ENCODE results near the gene MCM7. TPM values are rescaled to one million over a fixed set of nuclear protein-coding genes. Genes with fewer than 3 reads are reported as not detected.

The MCM7 gene
- total and polyA plus RNA-seq, 2 donors from 2014 or later = 21.0 to 47.2 TPM

DNA sequence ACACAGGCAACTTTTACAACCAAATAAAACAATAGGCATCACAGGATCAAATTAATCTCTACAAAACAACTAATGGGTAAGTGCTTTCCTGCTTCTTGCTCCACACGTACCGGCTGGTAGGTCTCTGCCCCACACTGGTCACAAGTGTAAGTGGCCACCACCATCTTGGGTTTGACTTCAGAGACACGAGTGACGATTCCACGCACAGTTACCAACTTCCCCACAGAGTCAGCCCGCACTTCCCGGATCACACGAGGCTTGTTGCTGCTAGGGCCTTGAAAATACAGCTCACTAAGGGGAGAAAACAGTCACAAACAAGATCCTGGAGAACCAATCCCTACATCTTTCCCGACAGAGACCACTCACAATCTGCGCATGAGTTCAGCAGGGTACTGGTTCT, 2.3 kb downstream of the MCM7 start:
- Histone ChIP-seq H3K9me3 (ENCODE audit: control insufficient read depth in 2 of 3, insufficient read depth in 1 of 3, low read length in 3 of 3) (no peaks in the 10 kb centered on the region), H3K27ac (ENCODE audit: low read depth in 2 of 2, low read length in 2 of 2) (no peak overlapping the region), H3K36me3 (ENCODE audit: control insufficient read depth in 2 of 3, insufficient read depth in 3 of 3, low read length in 3 of 3) (peaks cover 25 to 56% (median 28%) of the 10 kb centered on the region in 3 donors), H3K4me1 (ENCODE audit: control insufficient read depth in 2 of 3, insufficient read depth in 2 of 3, low read depth in 1 of 3, low read length in 3 of 3) (peaks cover 0 to 10% (median 6%) of the 10 kb centered on the region in 3 donors), H3K27me3 (ENCODE audit: control insufficient read depth, insufficient read depth, low read length) (no peaks in the 10 kb centered on the region), H3K9ac (ENCODE audit: low read length in 3 of 3) (no peak overlapping the region), H3K4me3 (ENCODE audit: low read length in 3 of 3) (no peak overlapping the region)
- DNase-seq = no peak
- no peak for TF ChIP-seq CTCF (IDR thresholded peaks at IDR 0.05; ENCODE audit: borderline replicate concordance, extremely low read depth, insufficient read depth)
- FAIRE-seq = no peak
- intact Hi-C loops (cut with DNase I) = no loop called here

GRCh38 chr7:100095704-100096103, 5.5 kb downstream of the MCM7 start:
- no peaks in the 10 kb centered on the region for H3K9me3 ChIP-seq (ENCODE audit: control insufficient read depth in 2 of 3, insufficient read depth in 1 of 3, low read length in 3 of 3)
- no peak for FAIRE-seq
- TF ChIP-seq CTCF (IDR thresholded peaks at IDR 0.05; ENCODE audit: borderline replicate concordance, extremely low read depth, insufficient read depth) = no peak
- intact Hi-C loops (cut with DNase I) = no loop called here
- no peak overlapping the region for H3K4me3 ChIP-seq (ENCODE audit: low read length in 3 of 3)
- H3K4me1 ChIP-seq (ENCODE audit: control insufficient read depth in 2 of 3, insufficient read depth in 2 of 3, low read depth in 1 of 3, low read length in 3 of 3) = peaks cover 0 to 10% (median 6%) of the 10 kb centered on the region in 3 donors
- no peak for DNase-seq
- H3K27me3 ChIP-seq (ENCODE audit: control insufficient read depth, insufficient read depth, low read length) = no peaks in the 10 kb centered on the region
- peaks cover 29 to 80% (median 50%) of the 10 kb centered on the region in 3 donors for H3K36me3 ChIP-seq (ENCODE audit: control insufficient read depth in 2 of 3, insufficient read depth in 3 of 3, low read length in 3 of 3)
- no peak overlapping the region for H3K27ac ChIP-seq (ENCODE audit: low read depth in 2 of 2, low read length in 2 of 2)
- no peak overlapping the region for H3K9ac ChIP-seq (ENCODE audit: low read length in 3 of 3)

- Histone ChIP-seq H3K4me1 (ENCODE audit: control insufficient read depth in 2 of 3, insufficient read depth in 2 of 3, low read depth in 1 of 3, low read length in 3 of 3) (peaks cover 0 to 10% (median 6%) of the 10 kb centered on the region in 3 donors), H3K27me3 (ENCODE audit: control insufficient read depth, insufficient read depth, low read length) (no peaks in the 10 kb centered on the region), H3K9ac (ENCODE audit: low read length in 3 of 3) (no peak overlapping the region), H3K9me3 (ENCODE audit: control insufficient read depth in 2 of 3, insufficient read depth in 1 of 3, low read length in 3 of 3) (no peaks in the 10 kb centered on the region), H3K27ac (ENCODE audit: low read depth in 2 of 2, low read length in 2 of 2) (no peak overlapping the region), H3K4me3 (ENCODE audit: low read length in 3 of 3) (no peak overlapping the region), H3K36me3 (ENCODE audit: control insufficient read depth in 2 of 3, insufficient read depth in 3 of 3, low read length in 3 of 3) (peaks cover 33 to 85% (median 53%) of the 10 kb centered on the region in 3 donors)
- FAIRE-seq = no peak
- TF ChIP-seq CTCF (IDR thresholded peaks at IDR 0.05; ENCODE audit: borderline replicate concordance, extremely low read depth, insufficient read depth) = no peak
- no peak for DNase-seq
- intact Hi-C loops (cut with DNase I) = no loop called here
Observed at GRCh38 chr7:100095289-100095688, 5.9 kb downstream of the MCM7 start.

- no peaks in the 10 kb centered on the region for H3K9me3 ChIP-seq (ENCODE audit: control insufficient read depth in 2 of 3, insufficient read depth in 1 of 3, low read length in 3 of 3)
- intact Hi-C loops (cut with DNase I) = no loop called here
- H3K27ac ChIP-seq (ENCODE audit: low read depth in 2 of 2, low read length in 2 of 2) = no peak overlapping the region
- FAIRE-seq (no peak), DNase-seq (no peak)
- no peak overlapping the region for H3K9ac ChIP-seq (ENCODE audit: low read length in 3 of 3)
- TF ChIP-seq CTCF (IDR thresholded peaks at IDR 0.05; ENCODE audit: borderline replicate concordance, extremely low read depth, insufficient read depth) = no peak
- H3K4me3 ChIP-seq (ENCODE audit: low read length in 3 of 3) = no peak overlapping the region
- H3K27me3 ChIP-seq (ENCODE audit: control insufficient read depth, insufficient read depth, low read length) = no peaks in the 10 kb centered on the region
- H3K4me1 ChIP-seq (ENCODE audit: control insufficient read depth in 2 of 3, insufficient read depth in 2 of 3, low read depth in 1 of 3, low read length in 3 of 3) = peaks cover 0 to 6% (median 4%) of the 10 kb centered on the region in 3 donors
- H3K36me3 ChIP-seq (ENCODE audit: control insufficient read depth in 2 of 3, insufficient read depth in 3 of 3, low read length in 3 of 3) = peaks cover 27 to 76% (median 53%) of the 10 kb centered on the region in 3 donors
Observed at GRCh38 chr7:100093925-100094486, 7.2 kb downstream of the MCM7 start.

Measured in kidney (tissue), 14 donors.